HG03159 (cell line): ENCODE data around the gene MACIR.
"Not testable (repeated sequence)": the region's sequence is repeated elsewhere in the genome, so short reads cannot be mapped to it uniquely, and the experiment has no call there.

Source experiments
- ATAC-seq: cut with Tn5 transposase; IDR thresholded peaks from one replicate; pipeline ENCODE4 v1.9.1; 2021; ENCODE audit warnings: mild to moderate bottlenecking, moderate library complexity; ENCODE audit not compliant: unreplicated experiment

MACIR gene, protein sequence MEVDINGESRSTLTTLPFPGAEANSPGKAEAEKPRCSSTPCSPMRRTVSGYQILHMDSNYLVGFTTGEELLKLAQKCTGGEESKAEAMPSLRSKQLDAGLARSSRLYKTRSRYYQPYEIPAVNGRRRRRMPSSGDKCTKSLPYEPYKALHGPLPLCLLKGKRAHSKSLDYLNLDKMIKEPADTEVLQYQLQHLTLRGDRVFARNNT

DNA sequence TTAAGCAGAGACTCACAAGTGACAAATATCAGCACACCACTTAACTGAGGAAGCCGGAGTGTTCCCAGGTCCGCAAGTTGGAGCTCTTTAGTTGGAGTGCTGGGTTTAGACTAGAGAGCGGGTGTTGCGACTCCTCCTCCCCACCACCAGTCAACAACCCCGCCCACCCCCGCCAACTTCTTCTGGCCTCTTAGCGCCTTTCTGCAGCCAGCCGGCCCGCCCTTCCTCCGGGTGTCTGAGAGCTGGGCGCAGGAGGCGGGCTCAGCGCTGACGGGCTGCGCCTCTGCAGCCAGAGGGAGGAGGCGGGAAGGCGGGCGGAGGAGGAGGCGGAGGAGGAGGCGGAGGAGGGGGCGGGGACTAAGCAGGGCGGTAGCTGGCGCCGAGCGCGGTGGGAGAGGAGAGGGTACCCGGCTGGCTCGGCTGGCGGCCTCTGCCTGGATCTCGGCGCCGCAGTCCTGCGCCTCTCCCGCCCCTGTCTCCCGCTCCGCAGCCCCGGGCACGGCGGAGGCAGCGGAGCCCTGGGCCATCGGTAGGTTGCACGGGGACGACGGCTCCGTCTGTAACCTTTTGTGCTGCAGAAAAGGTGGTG lies at the start of gene MACIR:
MACIR (plus strand) TSS at position 396 of the 589 bp plus-strand sequence. CDS start 17,157 bp downstream, outside the sequence.
- peak; percentile 79 for ATAC-seq

DNA sequence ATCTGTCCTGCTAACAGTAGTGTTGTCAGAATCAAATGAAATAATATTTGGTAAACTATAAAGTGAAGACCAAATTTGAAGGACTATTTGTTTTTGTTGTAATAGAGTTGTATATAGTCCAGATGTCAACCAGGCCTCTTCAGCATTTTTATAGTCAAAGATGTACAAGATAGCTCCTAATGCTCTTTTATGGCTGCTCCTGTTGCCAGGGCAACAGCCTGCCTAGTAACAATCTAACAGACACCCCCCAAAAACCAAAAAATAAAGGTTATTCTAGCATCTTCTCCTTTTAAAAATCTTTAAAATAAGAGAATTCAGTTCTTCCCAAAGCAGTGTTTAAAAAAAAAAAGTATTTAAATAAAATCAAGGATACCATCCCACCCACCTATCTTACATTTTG lies 49.5 kb upstream of the MACIR start:
- no peak for ATAC-seq

DNA sequence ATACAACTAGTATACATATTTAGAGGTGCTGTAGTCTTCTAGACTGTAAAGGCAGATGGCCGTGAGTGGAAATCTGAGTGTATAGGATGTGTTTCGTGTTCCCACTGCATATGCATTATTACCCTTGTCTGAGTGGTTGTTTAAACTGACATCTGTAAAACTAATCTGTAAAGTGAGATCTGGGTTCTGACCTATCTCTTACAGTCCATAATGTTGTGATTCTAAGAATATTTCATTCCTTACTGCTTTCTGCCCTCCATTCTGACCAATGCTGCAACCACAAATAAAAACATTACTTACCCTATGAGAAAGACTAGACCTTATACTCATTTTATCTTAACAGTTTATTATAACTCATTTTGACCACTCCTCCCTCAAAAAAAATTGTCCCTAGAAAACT lies 47.6 kb upstream of the MACIR start:
- ATAC-seq: no peak

DNA sequence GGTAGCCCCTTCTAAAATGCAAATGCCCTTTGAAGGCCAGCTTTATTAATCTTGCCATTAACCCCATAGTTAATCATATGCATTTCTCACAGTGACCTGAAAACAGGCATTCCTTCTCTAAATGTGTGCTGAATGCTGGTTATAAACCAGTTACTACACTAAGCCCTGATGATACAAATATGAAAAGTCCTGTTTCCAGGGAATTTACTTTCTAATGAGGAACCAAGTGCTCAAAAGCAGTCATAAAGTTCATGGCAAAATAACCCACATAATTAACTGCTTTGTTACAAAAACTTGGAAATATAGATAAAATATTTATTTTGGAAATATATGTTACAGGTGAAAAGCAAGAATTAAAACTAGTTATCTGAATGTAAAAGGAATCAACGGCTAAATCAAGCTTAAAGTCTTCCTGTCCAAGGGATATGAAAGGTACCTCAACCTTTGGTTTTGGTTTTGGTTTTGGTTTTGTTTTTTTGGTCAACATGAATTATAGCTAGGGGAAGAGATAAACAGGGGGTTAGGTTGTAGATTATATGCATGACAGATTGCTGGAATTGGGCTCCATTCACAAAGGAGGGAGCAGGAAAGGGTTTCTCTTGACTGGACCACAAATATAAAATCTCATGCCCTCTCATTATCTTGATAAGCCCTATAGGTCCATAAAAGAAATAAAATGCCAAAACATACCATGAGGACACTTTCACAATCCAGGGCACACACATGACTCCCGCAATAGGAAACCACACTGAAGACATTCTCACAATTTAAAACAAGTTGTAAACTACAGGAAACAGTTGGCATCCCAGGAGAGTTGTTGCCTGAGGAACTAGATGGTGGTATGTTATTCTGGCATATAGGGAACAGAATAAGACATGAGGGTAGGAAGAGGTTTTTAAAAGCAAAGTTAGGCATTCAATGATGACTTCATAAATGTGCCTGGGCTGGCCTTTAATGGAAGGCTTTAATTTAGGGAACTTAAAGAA lies 46.7 kb upstream of the MACIR start:
- ATAC-seq: peak; percentile 76

DNA sequence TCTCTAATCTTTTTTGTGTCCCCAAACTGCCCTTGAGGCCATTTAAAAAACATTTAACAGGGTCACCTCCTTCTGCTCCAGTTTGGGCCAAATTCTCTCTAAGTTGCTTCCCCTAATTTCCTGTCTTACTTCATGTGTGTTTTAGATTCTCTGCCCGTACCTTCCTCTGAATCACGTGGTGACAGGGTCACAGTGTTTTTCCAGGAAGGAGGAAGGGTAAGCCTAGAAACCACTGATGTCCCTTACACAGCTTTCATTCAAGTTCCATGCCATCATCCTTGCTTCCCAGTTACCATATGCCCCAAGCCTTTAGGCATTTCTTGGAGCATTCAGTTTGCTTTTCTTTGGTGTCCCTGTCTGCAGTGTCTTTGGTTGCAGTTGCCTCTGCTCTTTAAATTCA lies 42.4 kb upstream of the MACIR start:
- ATAC-seq: no peak

DNA sequence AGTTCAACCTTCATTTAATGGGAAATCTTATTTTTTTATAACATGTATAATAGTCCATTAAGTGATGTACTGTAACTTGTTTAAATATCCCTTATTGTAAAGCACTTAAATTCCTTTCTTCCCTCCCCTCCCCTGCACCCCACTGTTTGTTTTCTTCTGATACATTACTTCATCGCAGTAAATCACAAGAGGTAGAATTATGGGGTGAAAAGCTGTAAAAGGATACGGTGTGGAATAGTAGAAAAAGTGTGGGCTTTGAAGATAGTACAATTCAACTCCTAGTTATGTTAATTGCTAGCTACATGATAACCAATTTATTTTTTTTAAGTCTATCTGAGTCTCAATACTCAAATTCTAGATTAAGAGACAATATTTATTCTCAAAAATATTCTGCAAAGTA lies 41.9 kb upstream of the MACIR start:
- ATAC-seq: no peak

DNA sequence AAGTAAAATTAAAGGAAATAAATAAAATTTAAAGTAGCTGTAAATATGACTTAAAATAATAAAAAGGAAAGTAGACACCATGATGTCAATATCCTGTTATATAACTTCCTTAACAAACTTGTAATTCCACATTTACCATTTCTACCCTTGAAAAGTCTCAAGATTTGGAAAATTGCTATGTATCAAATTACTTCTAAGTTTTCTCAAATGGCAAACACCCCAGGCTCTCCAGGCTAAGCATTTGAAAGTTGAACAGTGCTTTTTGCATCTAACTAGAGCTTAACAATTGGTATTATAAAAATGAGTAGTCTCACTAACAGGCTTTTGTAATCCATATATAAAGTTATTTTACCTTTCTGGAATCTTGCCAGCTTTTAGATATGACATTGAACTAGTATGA lies 41.5 kb upstream of the MACIR start:
- no peak for ATAC-seq

DNA sequence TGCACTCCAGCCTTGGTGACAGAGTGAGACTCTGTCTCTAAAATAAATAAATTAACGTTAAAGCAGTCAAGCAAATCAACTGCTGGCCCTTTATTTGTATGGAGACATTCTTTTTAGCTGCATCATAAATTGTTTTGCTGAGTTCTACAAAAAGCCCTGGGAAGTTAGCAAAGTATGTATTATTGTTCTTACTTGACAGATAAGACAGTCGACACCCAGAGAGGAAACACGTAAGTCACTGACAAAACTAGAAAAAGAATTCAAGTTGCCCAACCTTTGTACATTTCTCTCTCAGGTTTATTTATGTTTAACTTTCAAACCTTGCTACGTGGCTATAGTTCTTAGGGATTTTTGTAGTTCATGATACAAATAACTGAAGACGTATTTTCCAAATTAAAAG lies 40.4 kb upstream of the MACIR start:
- no peak for ATAC-seq

DNA sequence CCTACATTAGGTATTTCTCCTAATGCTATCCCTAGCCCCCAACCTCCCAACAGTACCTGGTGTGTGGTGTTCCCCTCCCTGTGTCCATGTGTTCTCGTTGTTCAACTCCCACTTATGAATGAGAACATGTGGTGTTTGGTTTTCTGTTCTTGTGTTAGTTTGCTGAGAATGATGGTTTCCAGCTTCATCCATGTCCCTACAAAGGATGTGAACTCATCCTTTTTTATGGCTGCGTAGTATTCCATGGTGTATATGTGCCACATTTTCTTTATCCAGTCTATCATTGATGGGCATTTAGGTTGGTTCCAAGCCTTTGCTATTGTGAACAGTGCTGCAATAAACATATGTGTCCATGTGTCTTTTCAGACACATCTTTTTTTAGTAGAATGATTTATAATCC lies 39.5 kb upstream of the MACIR start:
- not testable (repeated sequence) for ATAC-seq

DNA sequence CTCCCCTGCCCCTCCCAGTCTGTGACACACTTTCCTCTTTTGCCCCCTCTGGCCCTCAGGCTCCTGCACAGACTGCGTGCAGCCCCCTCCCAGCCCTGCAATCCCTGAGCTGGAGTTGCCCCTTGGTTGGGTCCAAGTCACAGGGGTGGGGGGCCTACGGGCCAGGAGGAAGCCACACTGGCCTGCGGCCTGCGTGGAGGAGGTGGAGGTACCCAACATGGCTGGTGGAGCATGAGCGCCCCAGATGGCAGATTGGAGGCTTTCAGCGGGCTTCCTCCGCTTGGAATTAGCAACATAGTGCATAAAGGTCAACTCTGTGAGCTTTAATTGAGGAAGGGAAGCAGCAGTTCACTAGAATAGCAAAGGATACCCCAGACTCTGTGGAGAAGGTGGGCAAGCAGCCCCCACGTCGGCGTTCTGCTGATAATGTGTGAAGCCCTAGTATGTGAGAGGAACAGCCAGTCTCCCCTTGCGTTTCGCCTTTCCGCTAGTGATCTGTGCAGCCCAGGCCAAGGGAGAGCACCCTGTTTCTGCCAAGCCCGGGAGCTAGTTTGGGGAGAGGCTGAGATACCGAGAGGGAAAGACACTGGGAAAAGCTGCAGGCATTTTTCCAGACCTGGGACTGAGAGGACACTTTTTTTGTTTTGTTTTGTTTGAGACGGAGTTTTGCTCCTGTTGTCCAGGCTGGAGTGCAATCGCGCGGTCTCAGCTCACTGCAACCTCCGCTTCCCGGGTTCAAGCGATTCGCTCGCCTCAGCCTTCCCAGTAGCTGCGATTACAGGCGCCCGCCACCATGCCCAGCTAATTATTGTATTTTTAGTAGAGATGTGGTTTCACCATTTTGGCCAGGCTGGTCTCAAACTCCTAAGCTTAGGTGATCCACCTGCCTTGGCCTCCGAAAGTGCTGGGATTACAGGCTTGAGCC lies 35.3 kb upstream of the MACIR start:
- ATAC-seq: no peak

DNA sequence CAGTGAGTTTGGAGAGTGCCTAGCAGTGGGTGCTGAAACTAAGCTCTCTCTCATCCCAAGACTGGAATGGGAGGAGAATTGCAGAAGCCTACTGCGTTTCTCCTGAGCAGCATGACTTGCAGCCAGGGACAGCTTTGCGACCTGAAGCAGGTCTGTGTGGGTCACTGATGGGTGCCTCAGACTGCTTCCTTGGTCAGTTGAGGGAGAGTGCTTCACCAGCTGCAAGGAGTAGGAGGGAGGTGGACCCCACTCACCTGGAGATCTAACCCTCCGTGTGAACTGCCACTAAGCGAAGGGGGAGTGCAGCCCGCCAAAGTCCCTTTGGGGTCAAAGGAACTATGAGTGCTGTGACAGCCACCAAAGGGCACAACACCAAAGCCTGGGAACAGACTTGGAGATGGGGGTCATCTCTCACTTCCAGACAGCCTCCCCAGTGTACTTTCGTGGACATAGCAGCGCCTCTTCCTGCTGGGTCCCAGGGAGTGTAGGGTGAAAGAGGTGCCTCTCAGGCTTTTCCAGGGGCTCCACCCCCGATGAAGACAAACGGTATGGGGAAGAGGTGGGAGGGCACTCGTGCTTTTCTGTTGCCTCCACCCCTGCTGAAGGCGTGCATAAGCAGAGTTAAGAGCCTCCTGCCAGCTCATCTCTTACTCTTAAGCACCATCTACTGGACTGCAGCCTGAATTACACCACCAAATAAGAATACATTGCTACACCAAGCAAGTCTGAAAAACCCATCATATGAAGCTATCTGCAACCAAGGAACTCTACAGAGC lies 34.3 kb upstream of the MACIR start:
- peak; percentile 96 for ATAC-seq

DNA sequence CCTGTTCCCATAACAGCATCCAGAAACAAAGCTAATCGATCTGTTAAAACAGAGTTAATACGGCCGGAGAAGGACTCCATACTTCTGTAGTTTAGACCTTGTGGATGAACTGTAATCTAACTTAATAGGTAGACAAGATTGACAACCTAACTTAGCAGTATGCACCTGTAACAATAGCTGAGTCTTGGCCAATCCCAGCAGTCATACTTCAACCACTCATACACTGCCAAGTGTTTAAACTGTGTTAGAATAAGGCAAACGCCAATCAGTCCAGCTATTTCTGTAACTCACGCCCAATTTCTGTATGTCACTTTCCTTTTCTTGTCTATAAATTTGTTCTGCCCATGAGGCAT lies 33.7 kb upstream of the MACIR start:
- peak; percentile 2 for ATAC-seq

DNA sequence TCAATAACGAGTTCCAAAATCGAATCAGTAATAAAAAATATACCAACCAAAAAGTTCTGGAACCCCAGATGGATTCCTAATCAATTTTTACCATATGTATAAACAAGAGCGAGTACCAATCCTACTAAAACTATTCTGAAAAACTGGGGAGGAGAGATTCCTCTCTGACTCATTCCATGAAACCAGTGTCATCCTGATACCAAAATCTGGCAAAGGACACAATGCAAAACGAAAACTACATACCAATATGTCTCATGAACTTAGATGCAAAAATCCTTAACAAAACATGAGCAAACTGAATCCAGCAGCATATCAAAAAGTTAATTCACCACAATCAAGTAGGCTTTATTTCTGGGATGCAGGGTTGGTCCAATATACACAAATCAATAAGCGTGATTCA lies 30.5 kb upstream of the MACIR start:
- no peak for ATAC-seq

DNA sequence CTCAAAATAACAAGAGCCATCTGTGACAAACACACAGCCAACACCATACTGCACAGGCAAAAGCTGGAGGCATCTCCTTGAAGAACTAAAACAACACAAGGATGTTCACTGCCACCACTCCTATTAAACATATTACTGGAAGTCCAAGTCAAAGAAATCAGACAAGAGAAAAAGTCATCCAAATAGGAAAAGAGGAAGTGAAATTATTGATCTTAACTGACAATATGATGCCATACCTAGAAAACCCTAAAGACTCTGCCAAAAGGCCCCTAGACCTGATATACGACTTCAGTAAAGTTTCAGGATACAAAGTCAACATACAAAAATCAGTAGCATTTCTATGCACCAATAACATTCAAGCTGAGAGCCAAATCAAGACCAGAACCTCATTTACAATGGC lies 30.0 kb upstream of the MACIR start:
- ATAC-seq: no peak

DNA sequence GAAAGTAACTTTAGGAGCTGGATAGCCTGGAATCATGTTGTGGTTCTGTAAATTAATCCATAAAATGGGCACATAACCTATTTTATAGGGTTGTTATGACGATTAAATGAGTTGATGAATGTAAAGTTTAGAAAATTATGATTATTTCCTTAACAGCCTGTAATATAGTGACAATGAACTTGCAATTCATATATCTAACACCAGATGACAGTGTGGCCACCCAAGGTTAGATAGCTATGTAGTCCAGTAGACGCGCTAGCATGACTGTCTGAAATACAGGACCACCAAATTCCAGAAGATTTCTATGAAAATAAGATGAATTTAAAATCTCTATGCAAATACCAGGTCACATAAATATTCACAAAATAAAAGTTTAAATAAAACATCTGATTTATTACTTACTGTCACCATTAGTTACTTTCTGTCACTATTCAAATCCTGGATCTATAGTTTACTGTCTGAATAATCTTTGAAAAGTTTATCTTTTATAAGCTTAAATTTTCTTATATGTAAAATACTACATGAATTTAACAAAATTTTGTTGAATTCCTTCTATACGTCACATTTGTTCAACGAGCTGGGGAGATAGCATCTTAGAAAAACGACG lies 26.1 kb upstream of the MACIR start:
- ATAC-seq: peak; percentile 77

DNA sequence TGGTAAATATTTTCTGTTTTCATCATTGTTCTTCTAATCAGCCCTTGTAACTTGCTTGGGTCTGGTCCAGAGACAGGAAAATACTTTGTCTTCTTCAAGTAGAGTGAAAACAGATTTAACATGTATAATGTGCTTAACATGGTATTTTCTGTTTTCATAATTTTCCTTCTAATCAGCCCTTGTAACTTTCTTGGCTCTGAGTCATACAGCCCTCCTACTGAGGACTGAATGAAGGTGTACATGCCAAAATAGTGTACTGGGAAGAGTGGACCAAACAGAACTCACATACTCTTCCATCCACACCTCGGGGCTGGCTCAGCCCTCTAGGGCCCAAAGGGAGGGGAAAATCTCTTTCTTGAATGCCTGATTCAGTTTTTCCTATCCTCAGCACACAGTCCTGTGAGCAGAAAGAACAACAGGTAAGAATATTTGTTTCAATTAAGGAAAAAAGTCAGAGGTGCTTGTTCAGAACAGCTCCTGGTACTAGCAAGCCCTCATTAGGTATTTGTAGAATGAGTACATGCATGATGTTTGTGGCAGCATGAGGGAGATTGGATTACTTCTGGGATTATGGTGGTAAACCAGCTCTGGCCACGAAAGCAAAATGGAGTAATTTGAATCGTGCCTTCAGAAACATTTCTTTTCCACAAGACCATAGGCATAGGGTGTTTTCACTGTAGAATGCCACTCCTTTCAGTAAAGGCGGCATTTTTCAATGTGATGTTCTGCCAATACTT lies 24.2 kb upstream of the MACIR start:
- no peak for ATAC-seq

DNA sequence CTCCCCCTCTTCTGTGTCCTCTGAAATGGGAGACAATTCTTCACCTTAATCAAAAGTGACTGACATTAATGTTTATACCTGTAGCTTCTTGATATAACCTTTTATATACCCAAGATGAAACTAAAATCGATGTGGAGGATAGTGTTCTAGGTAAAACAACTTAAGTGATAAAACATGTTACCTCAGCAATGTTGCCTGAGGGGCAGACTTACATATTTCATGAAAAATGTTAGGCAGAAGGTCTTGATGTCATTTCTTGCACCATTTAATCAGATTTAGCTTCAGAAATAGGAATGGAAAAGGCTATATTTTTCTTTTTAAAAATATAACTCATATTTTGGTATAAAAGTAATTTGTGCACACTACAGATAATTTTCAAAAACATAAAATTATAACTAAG lies 22.7 kb upstream of the MACIR start:
- ATAC-seq: no peak

DNA sequence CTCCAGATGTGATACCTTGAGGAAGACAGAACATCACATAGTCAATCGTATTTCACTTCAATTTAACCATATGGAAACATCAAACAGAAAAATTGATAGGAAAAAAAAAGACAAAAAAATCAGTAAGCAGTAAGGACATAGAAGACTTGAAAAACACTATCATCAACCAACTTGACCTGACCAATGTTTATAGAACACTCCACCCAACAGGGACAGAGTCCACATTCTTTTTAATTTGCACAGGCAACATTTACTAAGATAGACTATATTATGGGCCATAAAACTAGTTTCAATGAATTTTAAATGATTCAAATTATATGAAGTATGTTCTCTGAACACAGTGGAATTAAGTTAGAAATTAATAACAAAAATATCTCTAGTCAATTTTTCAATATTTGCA lies 20.8 kb upstream of the MACIR start:
- ATAC-seq: no peak

DNA sequence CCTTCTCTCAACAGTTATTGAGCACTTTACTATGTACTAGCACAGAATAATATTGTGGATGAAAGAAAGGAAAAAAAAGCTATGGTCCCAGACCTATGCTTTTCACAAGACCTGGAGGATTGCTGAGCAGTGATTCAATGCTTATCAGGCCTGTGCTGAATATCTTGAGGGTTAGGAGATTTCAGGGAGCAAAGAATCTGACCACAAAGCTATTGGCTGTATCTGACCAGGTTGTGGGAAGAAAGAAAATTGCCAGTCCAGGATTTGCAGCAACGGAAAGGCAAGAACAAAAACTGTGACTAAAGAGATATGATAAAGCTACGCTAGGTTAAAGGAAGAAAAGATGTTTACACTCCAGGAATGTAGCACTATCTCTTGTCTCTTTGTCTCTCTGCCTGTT lies 14.9 kb upstream of the MACIR start:
- ATAC-seq: no peak
